ENCODE measurements around the gene FBXW8.

The FBXW8 gene

DNA sequence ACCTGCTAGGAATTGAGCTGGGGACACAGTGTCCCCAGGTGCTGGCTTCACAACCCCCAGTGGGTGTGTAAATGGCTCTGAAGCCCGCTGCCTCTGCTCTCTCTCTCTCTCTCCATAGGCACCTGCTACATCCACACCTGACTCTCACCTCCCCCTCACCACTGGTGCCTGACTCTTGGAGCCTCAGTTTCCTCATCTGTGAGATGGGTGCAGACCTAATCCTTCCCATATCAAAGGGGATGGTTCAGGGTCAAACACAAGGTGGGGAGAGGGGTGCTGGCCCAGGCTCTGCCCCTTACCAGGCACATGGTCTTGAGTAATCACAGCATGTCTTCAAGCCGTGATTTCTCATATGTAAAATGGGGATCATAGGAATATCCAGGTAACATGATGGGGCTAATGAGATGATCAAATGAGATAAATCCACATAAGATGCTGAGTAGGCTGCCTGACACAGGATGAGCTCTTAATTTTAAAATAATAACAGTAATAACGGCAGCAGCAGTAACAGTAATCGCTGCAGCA lies 150.9 kb downstream of the FBXW8 start:
- DNase-seq, result no peak

DNA sequence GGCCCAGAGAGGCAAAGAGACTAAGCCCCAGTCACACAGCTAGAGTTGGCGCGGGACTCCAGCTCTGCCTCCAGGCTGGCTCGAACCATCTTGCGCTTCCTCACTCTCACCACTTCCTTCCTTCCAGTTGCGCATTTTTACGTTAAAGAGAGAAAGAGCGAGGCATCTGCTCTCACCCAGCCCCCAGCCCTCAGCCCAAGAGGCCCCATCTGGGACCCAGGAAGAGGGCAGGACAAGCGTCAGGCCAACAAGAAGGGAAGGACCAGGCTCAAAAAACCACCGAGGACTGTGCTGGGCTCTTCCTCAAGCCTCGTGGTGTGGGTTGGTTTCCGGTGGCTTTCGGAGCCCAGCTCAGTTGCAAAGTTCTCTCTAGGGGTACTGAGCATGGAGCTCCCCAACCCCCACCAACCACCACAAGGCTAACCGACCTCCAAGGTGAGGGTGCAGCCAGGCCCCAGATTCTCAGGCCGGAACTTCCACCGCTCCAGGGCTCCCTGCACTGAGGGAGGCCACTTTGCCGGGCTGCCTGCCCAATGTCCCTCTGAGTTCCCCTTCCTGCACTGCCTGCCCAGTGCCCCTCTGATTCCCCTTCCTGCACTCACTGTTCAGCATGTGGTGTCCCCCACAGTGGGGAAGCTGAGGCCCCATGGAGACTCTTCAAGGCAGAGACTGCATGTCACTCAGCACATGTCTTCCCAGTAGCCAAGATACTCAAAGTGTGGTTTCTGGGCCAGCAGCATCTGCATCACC lies 152.6 kb downstream of the FBXW8 start:
- no peak for DNase-seq

DNA sequence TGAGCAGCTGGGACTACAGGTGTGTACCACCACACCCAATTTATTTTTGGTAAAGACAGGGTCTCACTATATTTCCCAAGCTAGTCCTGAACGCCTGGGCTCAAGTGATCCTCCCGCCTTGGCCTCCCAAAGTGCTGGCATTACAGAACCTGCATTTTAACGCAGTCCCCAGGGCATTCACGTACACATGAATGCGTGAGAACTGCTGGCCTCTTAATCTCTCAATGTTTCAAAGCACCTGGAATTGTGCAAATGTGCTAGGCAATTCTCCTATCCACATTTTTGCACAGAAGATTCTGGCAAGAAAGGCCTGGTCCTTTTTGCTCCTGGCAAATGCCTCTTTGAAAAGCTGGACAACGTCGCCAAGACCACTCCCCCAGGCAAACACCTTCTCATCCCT lies 153.3 kb downstream of the FBXW8 start:
- DNase-seq, result no peak

DNA sequence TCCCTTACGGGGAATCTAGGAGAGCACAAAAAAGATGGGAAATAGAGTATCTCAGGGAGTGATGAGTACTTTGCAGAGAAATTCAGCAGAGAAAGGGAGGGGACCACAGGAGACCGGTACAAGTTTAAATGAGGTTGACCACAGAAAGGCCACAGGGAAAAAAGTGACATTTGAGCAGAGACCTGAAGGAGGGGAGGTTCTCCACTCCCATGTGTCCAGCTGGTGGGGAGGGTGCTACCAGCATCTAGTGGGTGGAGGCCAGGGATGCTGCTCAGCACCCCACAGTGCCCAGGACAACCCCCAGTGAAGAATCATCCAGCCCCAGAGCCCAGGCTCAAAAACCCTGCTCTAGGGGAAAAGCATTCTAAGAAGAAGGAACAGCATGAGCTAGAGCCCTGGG lies 153.8 kb downstream of the FBXW8 start:
- no peak for DNase-seq

GRCh38 chr12:117067016-117067415 lies 156.3 kb downstream of the FBXW8 start:
- DNase-seq, result no peak

GRCh38 chr12:117067638-117068037 lies 156.9 kb downstream of the FBXW8 start:
- no peak for DNase-seq

- no peak for DNase-seq
Measured at GRCh38 chr12:117068492-117068891, 157.7 kb downstream of the FBXW8 start.

- DNase-seq, result no peak
Measured at GRCh38 chr12:117069101-117069797, 158.5 kb downstream of the FBXW8 start.

DNA sequence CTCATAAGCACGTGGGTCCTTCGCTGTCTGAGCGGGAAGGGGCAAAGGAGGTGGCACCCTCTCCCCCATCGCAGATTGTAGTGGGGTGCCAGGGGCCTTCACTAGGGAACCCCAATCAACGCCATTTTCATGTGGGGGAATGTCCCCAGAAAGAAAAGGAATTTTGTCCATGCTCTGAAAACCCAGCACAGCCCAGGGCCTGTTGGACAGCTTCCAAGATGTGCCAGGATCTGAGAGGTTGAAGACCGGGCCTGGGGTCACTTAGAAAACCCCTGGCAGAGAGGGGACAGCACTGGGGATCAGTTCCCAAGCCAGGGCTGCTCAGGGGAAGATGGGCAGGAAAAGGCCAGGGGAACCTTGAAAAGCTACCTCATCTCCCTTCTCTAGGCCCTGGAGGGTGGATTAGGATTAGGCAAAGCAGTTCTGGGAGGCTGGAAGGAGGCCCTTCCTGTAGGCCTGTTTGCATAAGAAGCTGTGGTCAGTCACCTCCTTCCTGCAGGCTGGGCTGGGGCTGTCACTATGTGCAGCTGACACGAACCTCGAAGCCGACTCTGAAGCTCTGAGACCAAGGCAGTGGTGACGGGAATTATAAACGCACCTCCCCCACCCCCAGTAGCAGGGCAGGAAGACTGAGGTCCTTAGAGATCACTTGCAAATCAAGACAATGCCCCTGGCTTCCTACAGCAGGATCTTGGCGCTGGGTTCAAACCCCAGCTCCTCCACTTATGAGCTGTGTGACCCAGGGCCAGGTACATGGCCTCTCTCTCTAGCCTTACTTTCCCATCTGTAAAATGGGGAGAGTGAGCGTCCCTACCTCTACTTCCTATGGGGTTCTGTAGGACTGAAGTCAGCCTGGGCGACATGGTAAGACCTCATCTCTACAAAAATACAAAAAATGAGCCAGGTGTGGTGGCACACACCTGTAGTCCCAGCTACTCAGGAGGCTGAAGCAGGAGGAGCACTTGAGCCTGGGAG lies 159.5 kb downstream of the FBXW8 start:
- no peak for DNase-seq

DNA sequence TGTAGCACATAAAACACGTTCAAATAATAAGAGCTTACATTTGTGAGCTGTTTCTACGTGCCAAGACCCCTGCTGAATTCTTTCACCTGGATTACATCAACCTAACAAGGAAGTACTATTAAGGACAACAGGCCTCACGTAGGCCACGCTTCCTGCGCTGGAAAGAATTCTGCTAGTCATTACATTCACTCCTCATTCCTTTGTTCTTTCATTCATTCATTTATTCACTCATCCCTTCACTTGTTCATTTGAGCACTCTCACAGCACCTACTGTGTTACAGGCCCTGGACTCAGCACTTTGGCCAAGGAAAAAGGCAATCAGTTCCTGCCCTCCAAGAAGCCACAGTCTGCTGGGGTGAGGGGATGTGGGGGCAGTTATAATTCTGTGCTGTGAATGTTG lies 160.3 kb downstream of the FBXW8 start:
- DNase-seq, result no peak

DNA sequence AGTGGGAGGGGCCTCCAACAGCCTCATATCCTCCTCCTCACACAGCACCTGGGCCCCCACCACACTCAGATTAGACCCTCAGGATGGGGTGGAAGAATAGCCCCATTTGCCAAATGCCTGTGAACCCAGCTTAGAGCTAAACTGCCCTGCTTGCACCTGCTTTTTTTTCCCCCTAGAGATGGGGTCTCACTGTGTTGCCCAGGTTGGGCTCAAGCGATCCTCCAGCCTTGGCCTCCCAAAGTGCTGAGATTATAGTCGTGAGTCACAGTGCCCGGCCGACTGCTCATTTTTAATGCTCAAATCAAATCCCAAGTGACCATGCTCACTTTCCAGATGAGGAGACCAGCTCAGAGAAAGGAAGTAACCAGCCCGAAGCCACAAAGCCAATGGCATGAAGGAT lies 161.4 kb downstream of the FBXW8 start:
- DNase-seq, result no peak

GRCh38 chr12:117072736-117073490 lies 162.2 kb downstream of the FBXW8 start:
- no peak for DNase-seq

- DNase-seq, result no peak
Measured at GRCh38 chr12:117073611-117074010, 162.9 kb downstream of the FBXW8 start.

DNA sequence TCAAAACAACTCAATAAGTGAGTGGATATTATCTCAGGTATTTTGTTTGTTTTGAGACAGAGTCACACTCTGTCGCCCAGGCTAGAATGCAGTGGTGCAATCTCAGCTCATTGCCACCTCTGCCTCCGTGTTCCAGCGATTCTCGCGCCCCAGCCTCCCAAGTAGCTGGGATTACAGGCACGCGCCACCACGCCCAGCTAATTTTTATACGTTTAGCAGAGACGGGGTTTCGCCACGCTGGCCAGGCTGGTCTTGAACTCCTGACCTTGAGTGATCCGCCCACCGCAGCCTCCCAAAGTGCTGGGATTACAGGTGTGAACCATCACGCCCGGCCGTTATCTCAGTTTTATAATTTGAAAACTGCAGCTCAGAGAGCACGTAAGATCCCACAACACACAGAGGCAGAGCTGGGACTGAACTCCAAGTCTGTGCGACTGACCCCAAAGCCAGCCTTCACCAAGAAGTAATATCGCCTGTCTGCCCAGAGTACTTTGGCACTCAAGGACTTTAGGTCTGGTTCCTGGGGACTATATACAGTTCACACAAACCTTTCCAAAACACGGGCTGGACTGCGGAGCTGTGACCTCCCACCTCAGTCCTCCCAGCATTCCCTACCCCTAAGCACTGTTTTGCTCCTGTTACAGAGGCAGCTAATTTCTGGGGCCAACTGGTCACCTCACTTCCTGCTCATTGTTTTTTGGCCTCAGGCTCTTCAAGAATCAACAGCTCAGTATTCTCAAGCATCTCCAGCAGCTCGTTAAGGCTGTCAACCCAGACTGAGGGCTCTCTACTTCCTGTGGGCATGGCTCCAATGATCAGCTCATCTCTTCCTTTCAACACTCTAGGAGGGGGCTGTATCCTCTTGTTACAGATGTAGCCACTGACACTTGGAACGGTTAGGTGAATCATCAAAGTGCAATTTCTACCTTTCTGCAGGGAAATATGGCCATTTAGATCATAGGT lies 165.9 kb downstream of the FBXW8 start:
- no peak for DNase-seq

DNA sequence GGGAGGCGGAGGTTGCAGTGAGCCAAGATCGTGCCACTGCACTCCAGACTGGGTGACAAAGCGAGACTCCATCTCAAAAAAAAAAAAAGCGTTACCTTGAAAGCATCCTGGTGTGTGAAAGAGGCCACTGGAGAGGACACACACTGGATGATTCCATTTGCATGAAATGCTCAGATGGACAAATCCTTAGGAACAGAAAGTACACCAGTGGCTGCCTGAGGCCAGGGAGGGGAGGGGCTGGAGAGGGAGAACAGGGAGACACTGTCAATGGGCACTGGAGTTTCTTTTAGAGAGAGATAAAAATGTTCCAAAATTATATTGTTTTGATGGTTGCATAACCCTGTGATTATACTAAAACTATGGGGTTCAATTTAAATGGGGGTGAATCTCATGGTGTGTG lies 168.7 kb downstream of the FBXW8 start:
- DNase-seq, result no peak

DNA sequence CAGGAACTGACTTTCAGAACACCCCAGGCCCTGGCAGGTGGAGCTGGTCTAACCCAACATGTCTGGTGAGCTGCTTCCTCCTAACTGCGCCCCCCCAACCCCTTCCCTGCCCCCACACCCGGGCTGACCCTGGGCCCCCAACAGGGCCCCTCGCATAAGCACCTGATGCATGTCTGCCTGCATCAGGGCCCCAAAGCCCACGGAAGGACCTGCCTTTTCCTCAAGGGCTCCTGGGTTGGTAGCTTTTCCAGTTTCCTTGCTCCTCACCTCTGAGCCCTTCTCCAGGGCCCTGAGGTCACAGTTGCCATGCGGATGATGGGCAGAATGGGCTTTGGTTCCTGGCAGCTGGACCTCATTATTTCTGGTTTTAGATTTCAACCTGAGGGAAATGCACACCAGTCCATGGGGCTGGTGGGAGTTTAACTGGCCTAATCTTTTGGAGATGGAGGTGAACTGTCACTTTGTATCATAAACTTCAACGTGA lies 170.0 kb downstream of the FBXW8 start:
- no peak for DNase-seq
